ENCODE results near the gene KCNK6. TPM values are rescaled to one million over a fixed set of nuclear protein-coding genes. Genes with fewer than 3 reads are reported as not detected.

KCNK6 gene
- total RNA-seq, 1 experiment from 2014 or later = 6.1 TPM

GRCh38 chr19:38324431-38324830, 4.8 kb downstream of the KCNK6 start:
- Mint-ChIP-seq H3K36me3 (ENCODE audit: insufficient read depth, unreplicated experiment) (peaks cover 5% of the 10 kb centered on the region), H3K27ac (ENCODE audit: unreplicated experiment) (no peak overlapping the region), H3K4me3 (ENCODE audit: unreplicated experiment) (no peak overlapping the region), H3K9me3 (ENCODE audit: unreplicated experiment) (no peaks in the 10 kb centered on the region), H3K4me1 (ENCODE audit: low read depth, unreplicated experiment) (no peaks in the 10 kb centered on the region), H3K27me3 (ENCODE audit: insufficient read depth, unreplicated experiment) (no peaks in the 10 kb centered on the region)
- no peaks in the 10 kb centered on the region for H3K4me1 ChIP-seq
- H3K4me3 ChIP-seq (ENCODE audit: low read depth, low read length) = no peak overlapping the region
- H3K27me3 ChIP-seq (replicated peaks; ENCODE audit: control insufficient read depth, insufficient read depth, low read length) = no peaks in the 10 kb centered on the region
- no peaks in the 10 kb centered on the region for H3K36me3 ChIP-seq (ENCODE audit: control insufficient read depth, insufficient read depth, low read length)
- ChIA-PET POLR2A (no interaction called here), CTCF (no interaction called here)
- intact Hi-C loops (cut with micrococcal nuclease; ENCODE audit: unreplicated experiment) = no loop called here
- no TSS peak for BruUV-seq (replicated peaks)
- H3K9me3 ChIP-seq = no peaks in the 10 kb centered on the region
- TF ChIP-seq, protein P1, sequence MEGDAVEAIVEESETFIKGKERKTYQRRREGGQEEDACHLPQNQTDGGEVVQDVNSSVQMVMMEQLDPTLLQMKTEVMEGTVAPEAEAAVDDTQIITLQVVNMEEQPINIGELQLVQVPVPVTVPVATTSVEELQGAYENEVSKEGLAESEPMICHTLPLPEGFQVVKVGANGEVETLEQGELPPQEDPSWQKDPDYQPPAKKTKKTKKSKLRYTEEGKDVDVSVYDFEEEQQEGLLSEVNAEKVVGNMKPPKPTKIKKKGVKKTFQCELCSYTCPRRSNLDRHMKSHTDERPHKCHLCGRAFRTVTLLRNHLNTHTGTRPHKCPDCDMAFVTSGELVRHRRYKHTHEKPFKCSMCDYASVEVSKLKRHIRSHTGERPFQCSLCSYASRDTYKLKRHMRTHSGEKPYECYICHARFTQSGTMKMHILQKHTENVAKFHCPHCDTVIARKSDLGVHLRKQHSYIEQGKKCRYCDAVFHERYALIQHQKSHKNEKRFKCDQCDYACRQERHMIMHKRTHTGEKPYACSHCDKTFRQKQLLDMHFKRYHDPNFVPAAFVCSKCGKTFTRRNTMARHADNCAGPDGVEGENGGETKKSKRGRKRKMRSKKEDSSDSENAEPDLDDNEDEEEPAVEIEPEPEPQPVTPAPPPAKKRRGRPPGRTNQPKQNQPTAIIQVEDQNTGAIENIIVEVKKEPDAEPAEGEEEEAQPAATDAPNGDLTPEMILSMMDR (IDR thresholded peaks at IDR 0.05; ENCODE audit: insufficient read depth in 1 of 2, low read depth in 1 of 2, low read length in 1 of 2, severe bottlenecking in 1 of 2, unreplicated experiment in 1 of 2) = no peak
- no peak for DNase-seq

DNA sequence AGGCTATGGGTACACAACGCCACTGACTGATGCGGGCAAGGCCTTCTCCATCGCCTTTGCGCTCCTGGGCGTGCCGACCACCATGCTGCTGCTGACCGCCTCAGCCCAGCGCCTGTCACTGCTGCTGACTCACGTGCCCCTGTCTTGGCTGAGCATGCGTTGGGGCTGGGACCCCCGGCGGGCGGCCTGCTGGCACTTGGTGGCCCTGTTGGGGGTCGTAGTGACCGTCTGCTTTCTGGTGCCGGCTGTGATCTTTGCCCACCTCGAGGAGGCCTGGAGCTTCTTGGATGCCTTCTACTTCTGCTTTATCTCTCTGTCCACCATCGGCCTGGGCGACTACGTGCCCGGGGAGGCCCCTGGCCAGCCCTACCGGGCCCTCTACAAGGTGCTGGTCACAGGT, 6.9 kb downstream of the KCNK6 start:
- H3K27me3 Mint-ChIP-seq (ENCODE audit: insufficient read depth, unreplicated experiment) = no peaks in the 10 kb centered on the region
- Histone ChIP-seq H3K9me3 (no peaks in the 10 kb centered on the region), H3K4me3 (ENCODE audit: low read depth, low read length) (no peak overlapping the region), H3K27me3 (replicated peaks; ENCODE audit: control insufficient read depth, insufficient read depth, low read length) (no peaks in the 10 kb centered on the region), H3K36me3 (ENCODE audit: control insufficient read depth, insufficient read depth, low read length) (no peaks in the 10 kb centered on the region), H3K4me1 (no peaks in the 10 kb centered on the region)
- intact Hi-C loops (cut with micrococcal nuclease; ENCODE audit: unreplicated experiment) = no loop called here
- no peaks in the 10 kb centered on the region for H3K9me3 Mint-ChIP-seq (ENCODE audit: unreplicated experiment)
- ChIA-PET POLR2A (no interaction called here), CTCF (interaction anchor here (1.2 kb wide), 1 partner anchor 89 kb away, joined by 4 read pairs; no protein-coding TSS in a partner anchor)
- no peak overlapping the region for H3K4me3 Mint-ChIP-seq (ENCODE audit: unreplicated experiment)
- BruUV-seq (replicated peaks) = no TSS peak
- no peaks in the 10 kb centered on the region for H3K4me1 Mint-ChIP-seq (ENCODE audit: low read depth, unreplicated experiment)
- no peaks in the 10 kb centered on the region for H3K36me3 Mint-ChIP-seq (ENCODE audit: insufficient read depth, unreplicated experiment)
- TF ChIP-seq, protein P1 (IDR thresholded peaks at IDR 0.05; ENCODE audit: insufficient read depth in 1 of 2, low read depth in 1 of 2, low read length in 1 of 2, severe bottlenecking in 1 of 2, unreplicated experiment in 1 of 2) = no peak
- DNase-seq = no peak
- H3K27ac Mint-ChIP-seq (ENCODE audit: unreplicated experiment) = no peak overlapping the region

DNA sequence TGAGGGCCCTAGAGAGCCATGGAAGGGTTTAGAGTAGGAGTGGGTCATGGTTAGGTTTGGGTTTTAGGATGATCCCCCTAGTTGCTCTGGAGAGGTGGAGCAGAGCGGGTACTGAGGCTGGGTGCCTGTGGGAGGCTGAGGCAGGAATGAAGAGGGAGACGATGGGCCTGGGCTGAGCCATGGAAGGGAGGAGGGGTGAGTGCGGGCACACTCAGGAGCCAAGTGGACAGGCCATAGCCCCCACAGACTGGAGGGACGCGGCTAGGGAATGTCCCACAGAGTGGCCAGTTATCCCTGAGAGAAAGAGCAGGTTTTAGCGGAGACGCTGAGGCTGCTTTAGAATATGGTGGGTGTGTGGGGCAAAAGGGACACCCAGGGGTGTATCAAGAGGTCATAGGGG, 10.0 kb downstream of the KCNK6 start:
- no peaks in the 10 kb centered on the region for H3K4me1 Mint-ChIP-seq (ENCODE audit: low read depth, unreplicated experiment)
- intact Hi-C loops (cut with micrococcal nuclease; ENCODE audit: unreplicated experiment) = no loop called here
- no peak for DNase-seq
- no peaks in the 10 kb centered on the region for H3K36me3 Mint-ChIP-seq (ENCODE audit: insufficient read depth, unreplicated experiment)
- H3K27ac Mint-ChIP-seq (ENCODE audit: unreplicated experiment) = peak overlapping the region; percentile 1
- ChIA-PET POLR2A (interaction anchor here (0.6 kb wide), 1 partner anchor 78 kb away, joined by 3 read pairs; no protein-coding TSS in a partner anchor), CTCF (interaction anchor here (1.7 kb wide), 1 partner anchor 86 kb away, joined by 5 read pairs; no protein-coding TSS in a partner anchor)
- Histone ChIP-seq H3K4me3 (ENCODE audit: low read depth, low read length) (no peak overlapping the region), H3K9me3 (no peaks in the 10 kb centered on the region), H3K27me3 (replicated peaks; ENCODE audit: control insufficient read depth, insufficient read depth, low read length) (no peaks in the 10 kb centered on the region), H3K4me1 (no peaks in the 10 kb centered on the region), H3K36me3 (ENCODE audit: control insufficient read depth, insufficient read depth, low read length) (no peaks in the 10 kb centered on the region)
- H3K9me3 Mint-ChIP-seq (ENCODE audit: unreplicated experiment) = no peaks in the 10 kb centered on the region
- H3K27me3 Mint-ChIP-seq (ENCODE audit: insufficient read depth, unreplicated experiment) = no peaks in the 10 kb centered on the region
- TF ChIP-seq, protein P1 (IDR thresholded peaks at IDR 0.05; ENCODE audit: insufficient read depth in 1 of 2, low read depth in 1 of 2, low read length in 1 of 2, severe bottlenecking in 1 of 2, unreplicated experiment in 1 of 2) = no peak
- BruUV-seq (replicated peaks) = no TSS peak
- H3K4me3 Mint-ChIP-seq (ENCODE audit: unreplicated experiment) = no peak overlapping the region

Measured in Caco-2 (cell line).